ENCODE results near the gene CAMKK1.

The CAMKK1 gene

GRCh38 chr17:3893003-3893719 lies at the start of gene CAMKK1:
TSS of gene CAMKK1 (minus strand) at chr17:3893053. CDS start at chr17:3885687, 7,366 bp downstream.
- peak; percentile 85 for FAIRE-seq
- DNase-seq (ENCODE audit: insufficient read length, low spot score): peak; percentile 96

- no peak for DNase-seq (ENCODE audit: insufficient read length, low spot score)
- FAIRE-seq: no peak
These were observed 48.3 kb upstream of the CAMKK1 start for GRCh38 chr17:3940965-3941698.

DNA sequence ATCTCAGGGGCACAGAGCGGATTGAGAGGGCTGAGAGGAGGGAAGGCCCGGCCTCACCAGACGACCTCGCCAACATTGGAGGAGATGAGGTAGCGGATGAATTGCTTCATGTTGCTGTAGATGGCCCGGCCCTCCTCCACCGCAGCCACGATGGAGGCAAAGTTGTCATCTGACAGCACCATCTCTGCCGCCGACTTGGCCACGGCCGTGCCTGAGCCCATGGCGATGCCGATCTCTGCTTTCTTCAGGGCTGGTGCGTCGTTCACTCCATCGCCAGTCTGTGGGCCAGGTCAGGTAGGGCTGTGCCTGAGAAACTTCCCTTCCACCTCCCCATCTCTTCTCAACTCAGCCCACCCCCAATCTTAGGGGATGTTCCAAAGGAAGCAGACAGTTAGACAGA lies 44.5 kb upstream of the CAMKK1 start:
- DNase-seq (ENCODE audit: insufficient read length, low spot score): no peak
- FAIRE-seq: peak; percentile 76

DNA sequence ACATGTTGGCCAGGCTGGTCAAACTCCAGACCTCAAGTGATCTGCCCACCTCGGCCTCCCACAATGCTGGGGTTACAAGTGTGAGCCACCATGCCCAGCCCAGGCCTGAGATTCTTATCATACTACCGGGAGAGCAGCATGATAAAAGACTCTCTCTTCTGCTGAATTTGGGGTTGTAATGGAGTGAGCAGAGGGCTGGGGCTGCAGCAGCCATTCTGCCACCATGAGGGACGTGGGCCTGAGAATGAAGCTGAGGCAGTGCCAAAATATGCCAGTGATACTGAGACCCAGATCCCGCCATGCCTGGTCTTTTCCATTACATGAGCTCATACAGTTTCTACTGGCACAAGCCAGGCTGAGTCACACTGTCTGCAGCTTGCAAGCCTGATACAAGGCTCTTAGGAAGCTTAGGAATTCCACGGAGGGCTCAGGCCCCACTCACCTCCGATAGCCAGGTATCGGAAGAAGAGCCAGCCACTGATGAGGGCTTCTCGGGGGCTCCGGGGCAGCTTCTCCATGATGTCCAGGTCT lies 43.0 kb upstream of the CAMKK1 start:
- FAIRE-seq (no peak), DNase-seq (ENCODE audit: insufficient read length, low spot score) (no peak)

DNA sequence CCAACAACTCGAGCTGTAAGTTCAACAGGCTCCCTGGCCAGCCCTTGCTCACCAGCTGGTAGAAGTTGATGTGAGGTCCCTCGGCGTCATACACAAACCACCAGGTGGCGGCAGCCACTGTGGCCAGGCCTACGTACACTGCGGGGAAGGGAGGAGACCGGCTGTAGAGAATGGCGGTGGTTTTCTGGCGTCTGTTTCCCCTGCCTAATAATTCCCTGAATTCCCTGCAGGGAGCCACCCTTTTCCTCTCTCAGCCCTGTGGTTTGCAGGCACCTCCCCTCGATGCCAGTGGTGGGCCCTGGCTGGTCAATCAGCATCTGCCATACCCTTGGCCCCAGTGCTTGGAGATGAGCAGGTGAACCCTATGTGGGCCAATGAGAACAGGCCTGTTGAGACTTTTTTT lies 42.3 kb upstream of the CAMKK1 start:
- DNase-seq (ENCODE audit: insufficient read length, low spot score) (peak; percentile 45), FAIRE-seq (no peak)

- FAIRE-seq (no peak), DNase-seq (ENCODE audit: insufficient read length, low spot score) (no peak)
These were observed 36.9 kb upstream of the CAMKK1 start for GRCh38 chr17:3929764-3930163.

- FAIRE-seq (no peak), DNase-seq (ENCODE audit: insufficient read length, low spot score) (no peak)
These were observed 36.3 kb upstream of the CAMKK1 start for GRCh38 chr17:3929181-3929580.

- DNase-seq (ENCODE audit: insufficient read length, low spot score) (no peak), FAIRE-seq (no peak)
These were observed 35.6 kb upstream of the CAMKK1 start for GRCh38 chr17:3928406-3928805.

DNA sequence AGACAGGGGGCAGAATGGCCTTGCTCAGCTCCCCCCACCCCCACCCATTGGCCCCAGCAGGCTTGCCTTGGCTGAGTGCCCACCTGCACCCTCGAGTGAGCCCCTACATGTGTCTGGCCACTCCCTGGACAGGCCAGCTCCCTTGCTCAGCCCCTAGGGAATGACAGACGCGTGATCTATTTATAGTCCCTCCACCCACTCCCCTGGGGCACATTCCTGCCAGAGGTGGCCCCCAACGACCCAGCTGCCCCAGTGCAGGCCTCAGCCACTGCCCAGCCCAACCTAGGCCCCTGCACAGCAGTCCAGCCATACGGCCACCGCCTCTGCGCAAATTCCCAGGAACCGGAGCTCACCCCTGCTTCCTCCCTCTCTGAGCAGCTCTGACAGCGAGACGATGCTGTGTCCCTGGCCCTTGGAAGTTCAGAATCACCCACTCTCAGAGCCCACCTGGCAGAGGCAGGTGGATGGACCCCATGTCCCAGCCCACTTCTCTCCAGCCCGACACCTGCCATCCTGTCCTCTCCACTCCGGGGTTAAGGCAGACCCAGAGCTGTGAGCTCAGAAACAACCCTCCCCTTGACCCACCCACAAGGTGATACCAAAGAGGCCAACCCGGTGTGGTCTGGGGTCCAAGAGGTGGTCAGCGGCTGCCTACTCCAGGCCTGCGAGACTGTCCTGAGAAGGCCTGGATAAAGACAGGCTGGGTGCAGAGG lies 34.9 kb upstream of the CAMKK1 start:
- DNase-seq (ENCODE audit: insufficient read length, low spot score): no peak
- no peak for FAIRE-seq

- DNase-seq (ENCODE audit: insufficient read length, low spot score) (no peak), FAIRE-seq (no peak)
These were observed 34.2 kb upstream of the CAMKK1 start for GRCh38 chr17:3926860-3927627.

- DNase-seq (ENCODE audit: insufficient read length, low spot score): no peak
- no peak for FAIRE-seq
These were observed 33.0 kb upstream of the CAMKK1 start for GRCh38 chr17:3925684-3926485.

- DNase-seq (ENCODE audit: insufficient read length, low spot score) (no peak), FAIRE-seq (no peak)
These were observed 31.9 kb upstream of the CAMKK1 start for GRCh38 chr17:3924512-3925350.

GRCh38 chr17:3923466-3924190 lies 30.8 kb upstream of the CAMKK1 start:
- FAIRE-seq: no peak
- no peak for DNase-seq (ENCODE audit: insufficient read length, low spot score)

- DNase-seq (ENCODE audit: insufficient read length, low spot score) (no peak), FAIRE-seq (no peak)
These were observed 29.9 kb upstream of the CAMKK1 start for GRCh38 chr17:3922765-3923164.

DNA sequence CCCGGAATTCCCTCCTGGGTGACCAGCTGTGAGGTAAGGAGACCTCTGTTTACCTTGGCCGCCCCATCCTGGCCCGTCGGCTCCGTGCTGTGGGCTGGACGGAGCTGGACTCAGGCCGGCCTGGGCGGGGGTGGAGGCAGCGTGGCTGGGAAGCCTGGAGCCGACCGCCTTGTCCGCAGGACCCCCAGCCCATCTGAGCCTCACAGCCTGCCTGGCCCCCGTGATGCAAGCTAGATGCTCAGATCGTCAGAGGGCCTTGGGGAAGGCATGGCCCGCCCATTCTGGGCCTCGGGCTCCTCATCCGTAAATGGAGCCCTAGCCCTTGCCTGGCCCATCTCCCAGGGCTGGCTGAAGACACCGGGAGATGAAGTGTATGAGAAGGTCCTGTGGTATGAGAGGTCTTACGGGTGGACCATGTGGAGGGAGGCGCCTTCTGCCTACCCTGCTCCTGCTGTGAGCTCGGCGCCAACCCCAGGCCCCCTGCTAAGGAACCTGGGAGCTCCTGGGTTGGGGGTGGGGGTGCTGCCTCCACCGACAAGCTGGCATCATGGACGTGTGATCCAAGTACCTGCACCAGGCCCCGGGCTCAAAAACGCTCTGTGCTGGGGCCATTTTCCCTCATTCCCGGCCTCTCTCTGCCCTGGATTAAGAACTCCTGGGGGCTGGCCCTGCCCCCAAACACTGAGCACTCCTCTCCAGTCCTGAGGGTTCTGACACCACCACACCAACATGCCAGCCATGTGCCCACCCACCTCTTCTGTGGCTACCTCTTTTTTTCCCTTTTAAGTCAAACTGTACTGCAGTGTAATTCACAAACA lies 28.9 kb upstream of the CAMKK1 start:
- DNase-seq (ENCODE audit: insufficient read length, low spot score): no peak
- no peak for FAIRE-seq

DNA sequence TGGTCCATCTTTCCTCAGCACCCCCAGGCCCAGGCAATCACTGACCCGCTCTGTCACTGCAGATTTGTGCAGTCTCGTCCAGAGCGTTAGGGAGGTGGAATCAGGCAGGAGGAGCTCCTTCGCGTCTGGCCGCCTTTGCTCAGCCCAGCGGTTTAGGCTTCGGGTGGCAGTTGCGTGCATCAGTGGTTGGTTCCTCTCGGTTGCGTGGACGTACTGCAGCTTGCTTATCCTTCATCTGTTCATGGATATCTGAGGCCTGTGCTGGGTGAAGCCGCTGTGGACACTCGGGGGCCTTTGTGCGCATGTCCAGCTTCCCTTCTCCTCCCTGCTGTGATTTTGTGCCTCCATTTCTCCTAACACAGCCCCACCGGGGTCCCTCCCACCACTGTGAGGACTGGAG lies 28.2 kb upstream of the CAMKK1 start:
- FAIRE-seq: peak; percentile 59

GRCh38 chr17:3919123-3919624 lies 26.3 kb upstream of the CAMKK1 start:
- FAIRE-seq: no peak

More for the DNA sequence above, 28.2 kb upstream of the CAMKK1 start:
- no peak for DNase-seq (ENCODE audit: insufficient read length, low spot score)

More at GRCh38 chr17:3919123-3919624, 26.3 kb upstream of the CAMKK1 start:
- no peak for DNase-seq (ENCODE audit: insufficient read length, low spot score)

Measured in HTR-8/SVneo (cell line).